Measurements from ENCODE around the gene EPN2. TPM values are rescaled to one million over a fixed set of nuclear protein-coding genes. Genes with fewer than 3 reads are reported as not detected.

EPN2 gene
- total RNA-seq, 2 experiments from 2014 or later, result 20.1 to 20.4 TPM

- H3K79me2 ChIP-seq (ENCODE audit: insufficient read depth, low read depth, low read length), result peaks cover 3% of the 10 kb centered on the region; the same call in 1 of the 2 replicates
- POLR2A ChIA-PET, result interaction anchor here (0.6 to 1.6 kb wide), 5 partner anchors 13 to 134 kb away, joined by 3 to 5 read pairs (median 3); partner anchors contain the start of gene MAPK7
- peaks cover 16% of the 10 kb centered on the region for H3K4me1 ChIP-seq (ENCODE audit: insufficient read depth, low read length, poor library complexity, severe bottlenecking)
- peak within 1 kb of the TSS; percentile 83 for H3K4me2 ChIP-seq (ENCODE audit: low read length)
- peak within 1 kb of the TSS; percentile 7 for H3K27ac ChIP-seq (ENCODE audit: low read depth, low read length, poor library complexity, severe bottlenecking)
- intact Hi-C loops (cut with micrococcal nuclease; ENCODE audit: unreplicated experiment), result loop anchor here (1.0 to 5.0 kb wide), 4 partner anchors 85 to 400 kb away; no protein-coding TSS in a partner anchor
- H4K20me1 ChIP-seq (ENCODE audit: insufficient read depth, low read length), result no peaks in the 10 kb centered on the region
- H2AFZ ChIP-seq (ENCODE audit: low read length), result peak within 1 kb of the TSS; percentile 69
- H3K9me3 ChIP-seq (ENCODE audit: low read length), result no peaks in the 10 kb centered on the region
- peak; percentile 89 for DNase-seq (ENCODE audit: low spot score)
- peak within 1 kb of the TSS; percentile 74 for H3K4me3 ChIP-seq (ENCODE audit: low read depth, low read length, poor library complexity, severe bottlenecking)
- H3K36me3 ChIP-seq (ENCODE audit: insufficient read depth, low read length), result no peaks in the 10 kb centered on the region
- CTCF ChIA-PET (ENCODE audit: unreplicated experiment), result interaction anchor here (0.6 to 2.6 kb wide), 3 partner anchors 16 to 470 kb away, joined by 3 to 9 read pairs (median 3); partner anchors contain the start of gene MAPK7
- no TSS peak for BruUV-seq (replicated peaks)
- H3K9me2 ChIP-seq (ENCODE audit: insufficient read depth, low read length), result no peaks in the 10 kb centered on the region
- TF ChIP-seq, protein P1, sequence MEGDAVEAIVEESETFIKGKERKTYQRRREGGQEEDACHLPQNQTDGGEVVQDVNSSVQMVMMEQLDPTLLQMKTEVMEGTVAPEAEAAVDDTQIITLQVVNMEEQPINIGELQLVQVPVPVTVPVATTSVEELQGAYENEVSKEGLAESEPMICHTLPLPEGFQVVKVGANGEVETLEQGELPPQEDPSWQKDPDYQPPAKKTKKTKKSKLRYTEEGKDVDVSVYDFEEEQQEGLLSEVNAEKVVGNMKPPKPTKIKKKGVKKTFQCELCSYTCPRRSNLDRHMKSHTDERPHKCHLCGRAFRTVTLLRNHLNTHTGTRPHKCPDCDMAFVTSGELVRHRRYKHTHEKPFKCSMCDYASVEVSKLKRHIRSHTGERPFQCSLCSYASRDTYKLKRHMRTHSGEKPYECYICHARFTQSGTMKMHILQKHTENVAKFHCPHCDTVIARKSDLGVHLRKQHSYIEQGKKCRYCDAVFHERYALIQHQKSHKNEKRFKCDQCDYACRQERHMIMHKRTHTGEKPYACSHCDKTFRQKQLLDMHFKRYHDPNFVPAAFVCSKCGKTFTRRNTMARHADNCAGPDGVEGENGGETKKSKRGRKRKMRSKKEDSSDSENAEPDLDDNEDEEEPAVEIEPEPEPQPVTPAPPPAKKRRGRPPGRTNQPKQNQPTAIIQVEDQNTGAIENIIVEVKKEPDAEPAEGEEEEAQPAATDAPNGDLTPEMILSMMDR (conservative IDR thresholded peaks at IDR 0.05; ENCODE audit: low read length), result peak; percentile 97
- TF ChIP-seq EZH2phosphoT487 (IDR thresholded peaks at IDR 0.05; ENCODE audit: borderline replicate concordance, low read depth, low read length), result no peak
These were observed 125.3 kb downstream of the EPN2 start, which contains the start of gene B9D1 for GRCh38 chr17:19362277-19363113. Gene B9D1, minus strand, starts transcription at chr17:19362723. Its CDS starts 154 bp downstream, at chr17:19362569.

- Histone ChIP-seq H3K9me3 (ENCODE audit: low read length) (no peaks in the 10 kb centered on the region), H3K9me2 (ENCODE audit: insufficient read depth, low read length) (no peaks in the 10 kb centered on the region), H3K4me2 (ENCODE audit: low read length) (peak overlapping the region; percentile 83), H3K36me3 (ENCODE audit: insufficient read depth, low read length) (no peaks in the 10 kb centered on the region), H3K4me3 (ENCODE audit: low read depth, low read length, poor library complexity, severe bottlenecking) (peak overlapping the region; percentile 74), H3K4me1 (ENCODE audit: insufficient read depth, low read length, poor library complexity, severe bottlenecking) (peaks cover 16% of the 10 kb centered on the region), H3K27ac (ENCODE audit: low read depth, low read length, poor library complexity, severe bottlenecking) (no peak overlapping the region), H4K20me1 (ENCODE audit: insufficient read depth, low read length) (no peaks in the 10 kb centered on the region), H3K79me2 (ENCODE audit: insufficient read depth, low read depth, low read length) (peaks cover 3% of the 10 kb centered on the region; the same call in 1 of the 2 replicates), H2AFZ (ENCODE audit: low read length) (peak overlapping the region; percentile 69; the same call in 1 of the 2 replicates)
- intact Hi-C loops (cut with micrococcal nuclease; ENCODE audit: unreplicated experiment), result loop anchor here (1.0 to 5.0 kb wide), 4 partner anchors 84 to 399 kb away; no protein-coding TSS in a partner anchor
- ChIA-PET POLR2A (interaction anchor here (0.6 to 1.6 kb wide), 4 partner anchors 12 to 65 kb away, joined by 3 to 5 read pairs (median 4); partner anchors contain the start of gene MAPK7), CTCF (ENCODE audit: unreplicated experiment) (interaction anchor here (1.2 to 2.6 kb wide), 2 partner anchors 15 to 24 kb away, joined by 3 to 9 read pairs; partner anchors contain the start of gene MAPK7)
- BruUV-seq (replicated peaks), result no TSS peak
- TF ChIP-seq EZH2phosphoT487 (IDR thresholded peaks at IDR 0.05; ENCODE audit: borderline replicate concordance, low read depth, low read length), result no peak
- TF ChIP-seq, protein P1 (conservative IDR thresholded peaks at IDR 0.05; ENCODE audit: low read length), result peak; percentile 55; the same call in 1 of the 2 replicates
- DNase-seq (ENCODE audit: low spot score), result no peak
These were observed 125.9 kb downstream of the EPN2 start for GRCh38 chr17:19363114-19363438.

All from OCI-LY7 (cell line).